ENCODE results near the gene AKAIN1.

DNA sequence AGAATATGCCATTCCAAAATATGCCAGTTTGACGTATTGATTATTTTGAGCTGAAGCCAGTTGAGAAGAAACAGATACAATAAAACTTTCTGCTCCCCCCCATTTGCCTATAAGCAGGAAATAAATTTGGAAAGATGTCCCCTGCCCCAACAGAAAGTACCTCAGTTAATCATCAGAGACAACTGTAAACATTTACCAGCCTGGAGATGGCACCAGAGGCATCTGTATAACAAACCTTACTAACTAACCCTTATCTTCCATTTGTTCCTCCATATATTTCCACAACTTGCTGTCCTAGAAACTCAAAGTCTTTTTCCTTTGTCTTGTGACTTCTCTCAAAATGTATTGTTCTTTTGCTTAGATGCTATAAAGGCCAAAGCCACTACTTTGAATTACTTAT is 93.8 kb downstream of the AKAIN1 start:
- no peak for TF ChIP-seq EZH2 (IDR thresholded peaks at IDR 0.05; ENCODE audit: borderline replicate concordance, low read length)
- TF ChIP-seq, protein P1, sequence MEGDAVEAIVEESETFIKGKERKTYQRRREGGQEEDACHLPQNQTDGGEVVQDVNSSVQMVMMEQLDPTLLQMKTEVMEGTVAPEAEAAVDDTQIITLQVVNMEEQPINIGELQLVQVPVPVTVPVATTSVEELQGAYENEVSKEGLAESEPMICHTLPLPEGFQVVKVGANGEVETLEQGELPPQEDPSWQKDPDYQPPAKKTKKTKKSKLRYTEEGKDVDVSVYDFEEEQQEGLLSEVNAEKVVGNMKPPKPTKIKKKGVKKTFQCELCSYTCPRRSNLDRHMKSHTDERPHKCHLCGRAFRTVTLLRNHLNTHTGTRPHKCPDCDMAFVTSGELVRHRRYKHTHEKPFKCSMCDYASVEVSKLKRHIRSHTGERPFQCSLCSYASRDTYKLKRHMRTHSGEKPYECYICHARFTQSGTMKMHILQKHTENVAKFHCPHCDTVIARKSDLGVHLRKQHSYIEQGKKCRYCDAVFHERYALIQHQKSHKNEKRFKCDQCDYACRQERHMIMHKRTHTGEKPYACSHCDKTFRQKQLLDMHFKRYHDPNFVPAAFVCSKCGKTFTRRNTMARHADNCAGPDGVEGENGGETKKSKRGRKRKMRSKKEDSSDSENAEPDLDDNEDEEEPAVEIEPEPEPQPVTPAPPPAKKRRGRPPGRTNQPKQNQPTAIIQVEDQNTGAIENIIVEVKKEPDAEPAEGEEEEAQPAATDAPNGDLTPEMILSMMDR (conservative IDR thresholded peaks at IDR 0.05 in 1 of 2, IDR thresholded peaks at IDR 0.05 in 1 of 2; ENCODE audit: extremely low read depth in 1 of 2, insufficient read depth in 1 of 2, low read depth in 1 of 2, low read length in 2 of 2), result no peak

Data from mammary epithelial cell (primary cell).